Activated CD4-positive, alpha-beta T cell treated with anti-CD3 and anti-CD28 coated beads for 36 hours (primary cell): ENCODE results near the gene OAS3. TPM values are rescaled to one million over a fixed set of nuclear protein-coding genes. Genes with fewer than 3 reads are reported as not detected.
"Not testable (repeated sequence)": the region's sequence is repeated elsewhere in the genome, so short reads cannot be mapped to it uniquely, and the experiment has no call there.

Experiments used
- ATAC-seq: fragments of 200-7000 bp; cut with Tn5 transposase; one replicate; pipeline ENCODE4 v1.10.0; 2021; ENCODE audit warnings: mild to moderate bottlenecking, moderate library complexity
- CTCF ChIA-PET: fragments of 350-600 bp; sonication (Branson Sonifier 250); formaldehyde crosslinking; loops from one replicate; lab custom pipeline; 2021; ENCODE audit warnings: antibody characterized with exemption; lab: Charles Lee
- POLR2A ChIA-PET: fragments of 350-600 bp; sonication (Branson Sonifier 250); formaldehyde crosslinking; loops from one replicate; lab custom pipeline; 2021; ENCODE audit warnings: antibody characterized with exemption, inconsistent platforms; lab: Charles Lee
- DNase-seq: peaks from one replicate; pipeline ENCODE4 v3.0.0-alpha.2; 2020
- H3K27ac Mint-ChIP-seq: one replicate; pipeline ENCODE4 v1.8.0; 2021; ENCODE audit warnings: mixed read lengths
- H3K27me3 Mint-ChIP-seq: one replicate; pipeline ENCODE4 v1.8.0; 2021; ENCODE audit warnings: mixed read lengths
- H3K36me3 Mint-ChIP-seq: one replicate; pipeline ENCODE4 v1.8.0; 2021; ENCODE audit warnings: low read depth, mixed read lengths
- H3K4me1 Mint-ChIP-seq: one replicate; pipeline ENCODE4 v1.8.0; 2021; ENCODE audit warnings: mixed read lengths
- H3K4me3 Mint-ChIP-seq: one replicate; pipeline ENCODE4 v1.8.0; 2021; ENCODE audit warnings: mild to moderate bottlenecking, moderate library complexity, mixed read lengths
- H3K9me3 Mint-ChIP-seq: one replicate; pipeline ENCODE4 v1.8.0; 2021; ENCODE audit warnings: low read depth, mixed read lengths
- intact Hi-C, 2 experiments: fragments of 100-400 bp; cut with DNase I in 1 of 2; cut with micrococcal nuclease in 1 of 2; formaldehyde crosslinking; loops; one replicate each; pipeline versions ENCODE4 v1.14.2 to v1.15.1; 2022 to 2024; cut with DNase I, micrococcal nuclease
- total RNA-seq, 2 experiments: library from RNA; stranded (reverse); gene quantifications; one replicate each; pipeline ENCODE4 v1.2.3, GENCODE V29; 2021

Gene OAS3
- total RNA-seq, 2 experiments from 2014 or later: 32.1 to 35.3 TPM

DNA sequence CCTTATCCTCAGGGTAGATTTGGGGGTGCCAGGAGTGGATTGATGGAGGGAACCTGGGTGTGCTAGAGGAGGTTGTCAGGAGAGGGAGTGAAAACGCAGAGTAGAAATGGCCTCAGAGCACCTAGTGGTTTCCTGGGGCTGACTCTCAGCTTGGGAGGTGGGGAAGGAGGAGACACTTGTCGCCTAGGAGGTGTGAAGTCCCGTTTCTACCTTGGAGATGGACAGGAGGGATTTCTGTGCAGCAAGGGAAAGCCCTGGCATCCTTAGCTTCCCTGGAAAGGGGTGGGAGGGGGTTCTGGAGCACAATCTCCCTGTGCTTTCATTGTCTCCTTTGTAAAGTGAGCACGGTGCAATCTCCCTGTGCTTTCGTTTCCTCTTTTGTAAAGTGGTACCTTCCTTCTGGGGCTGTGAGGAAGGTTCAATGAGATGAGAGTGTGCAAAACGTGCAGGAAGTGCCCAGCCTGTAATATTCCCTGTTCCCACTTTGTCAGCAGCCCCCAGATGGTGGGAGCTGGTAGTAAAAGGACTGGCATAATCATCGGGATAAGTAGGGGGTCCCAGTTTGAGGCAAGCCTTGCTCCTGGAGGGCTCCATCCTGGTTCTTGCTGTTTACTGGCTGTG is 1.6 kb downstream of the OAS3 start:
- no peaks in the 10 kb centered on the region for H3K27me3 Mint-ChIP-seq
- H3K27ac Mint-ChIP-seq: peak overlapping the region; percentile 52
- POLR2A ChIA-PET: no interaction called here
- intact Hi-C loops: loop anchor here in 1 of 2 experiments (2.0 kb wide), 1 partner anchor 33 kb away; the partner anchor contains the start of gene OAS1
- CTCF ChIA-PET: interaction anchor here (1.1 kb wide), 1 partner anchor 39 kb away, joined by 3 read pairs; the partner anchor contains the start of gene OAS2
- H3K4me3 Mint-ChIP-seq: peak overlapping the region; percentile 78
- DNase-seq: peak; percentile 30
- H3K9me3 Mint-ChIP-seq: peaks cover 2% of the 10 kb centered on the region
- H3K36me3 Mint-ChIP-seq: peaks cover 2% of the 10 kb centered on the region
- peaks cover 34% of the 10 kb centered on the region for H3K4me1 Mint-ChIP-seq
- ATAC-seq: peak; percentile 34

DNA sequence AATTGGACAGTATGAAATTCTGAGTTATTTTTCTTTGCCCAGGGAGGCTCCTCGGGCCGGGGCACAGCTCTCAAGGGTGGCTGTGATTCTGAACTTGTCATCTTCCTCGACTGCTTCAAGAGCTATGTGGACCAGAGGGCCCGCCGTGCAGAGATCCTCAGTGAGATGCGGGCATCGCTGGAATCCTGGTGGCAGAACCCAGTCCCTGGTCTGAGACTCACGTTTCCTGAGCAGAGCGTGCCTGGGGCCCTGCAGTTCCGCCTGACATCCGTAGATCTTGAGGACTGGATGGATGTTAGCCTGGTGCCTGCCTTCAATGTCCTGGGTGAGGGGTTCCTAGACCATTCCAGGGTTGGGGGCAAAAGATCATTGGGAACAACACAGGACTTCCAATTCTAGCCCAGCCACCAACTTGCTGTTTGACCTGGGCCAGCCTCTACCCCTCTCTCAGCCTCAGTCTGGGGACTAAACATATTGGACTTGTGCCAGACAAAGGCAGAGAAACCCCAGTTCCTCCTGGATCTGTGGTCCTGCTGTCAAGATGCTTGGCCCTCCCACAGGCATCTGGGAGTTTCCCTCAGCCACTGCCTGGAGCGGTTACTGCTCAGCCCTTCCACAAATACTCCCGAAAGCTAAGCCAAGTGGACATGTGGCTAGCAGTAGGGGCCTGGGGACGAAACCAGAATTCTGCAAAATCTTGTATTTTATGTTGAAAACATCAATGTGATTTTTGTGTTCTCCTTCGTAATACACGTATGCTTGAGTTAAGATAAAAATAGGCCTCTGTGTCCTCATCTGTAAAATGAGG is 3.5 kb downstream of the OAS3 start:
- Mint-ChIP-seq H3K4me1 (peaks cover 33% of the 10 kb centered on the region), H3K9me3 (no peaks in the 10 kb centered on the region), H3K36me3 (peaks cover 13% of the 10 kb centered on the region), H3K4me3 (no peak overlapping the region), H3K27me3 (no peaks in the 10 kb centered on the region), H3K27ac (no peak overlapping the region)
- POLR2A ChIA-PET: no interaction called here
- ATAC-seq: no peak
- intact Hi-C loops: no loop called here
- CTCF ChIA-PET: no interaction called here
- no peak for DNase-seq

DNA sequence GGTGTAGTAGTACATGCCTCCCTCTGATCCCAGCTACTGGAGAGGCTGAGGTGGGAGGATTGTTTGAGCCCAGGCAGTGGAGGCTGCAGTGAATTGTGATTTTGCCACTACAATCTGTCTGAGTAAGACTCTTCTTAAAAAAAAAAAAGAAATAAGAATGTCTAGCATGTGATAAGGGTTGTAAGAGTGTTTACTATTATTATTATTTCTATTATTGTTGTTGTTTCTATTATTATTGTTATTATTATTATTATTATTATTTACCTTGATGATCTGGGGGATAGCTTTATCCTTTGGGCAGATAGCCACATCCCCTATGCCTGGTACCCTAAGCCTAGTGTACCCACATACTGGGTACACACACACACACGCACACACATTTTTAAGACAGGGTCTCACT is 4.3 kb downstream of the OAS3 start:
- Mint-ChIP-seq H3K4me1 (peaks cover 24% of the 10 kb centered on the region), H3K9me3 (no peaks in the 10 kb centered on the region), H3K27me3 (no peaks in the 10 kb centered on the region), H3K36me3 (peaks cover 21% of the 10 kb centered on the region), H3K27ac (no peak overlapping the region), H3K4me3 (no peak overlapping the region)
- DNase-seq (no peak), ATAC-seq (no peak)
- intact Hi-C loops: no loop called here
- POLR2A ChIA-PET: interaction anchor here (1.2 kb wide), 1 partner anchor 35 kb away, joined by 3 read pairs; the partner anchor contains the start of gene OAS2
- CTCF ChIA-PET: no interaction called here

DNA sequence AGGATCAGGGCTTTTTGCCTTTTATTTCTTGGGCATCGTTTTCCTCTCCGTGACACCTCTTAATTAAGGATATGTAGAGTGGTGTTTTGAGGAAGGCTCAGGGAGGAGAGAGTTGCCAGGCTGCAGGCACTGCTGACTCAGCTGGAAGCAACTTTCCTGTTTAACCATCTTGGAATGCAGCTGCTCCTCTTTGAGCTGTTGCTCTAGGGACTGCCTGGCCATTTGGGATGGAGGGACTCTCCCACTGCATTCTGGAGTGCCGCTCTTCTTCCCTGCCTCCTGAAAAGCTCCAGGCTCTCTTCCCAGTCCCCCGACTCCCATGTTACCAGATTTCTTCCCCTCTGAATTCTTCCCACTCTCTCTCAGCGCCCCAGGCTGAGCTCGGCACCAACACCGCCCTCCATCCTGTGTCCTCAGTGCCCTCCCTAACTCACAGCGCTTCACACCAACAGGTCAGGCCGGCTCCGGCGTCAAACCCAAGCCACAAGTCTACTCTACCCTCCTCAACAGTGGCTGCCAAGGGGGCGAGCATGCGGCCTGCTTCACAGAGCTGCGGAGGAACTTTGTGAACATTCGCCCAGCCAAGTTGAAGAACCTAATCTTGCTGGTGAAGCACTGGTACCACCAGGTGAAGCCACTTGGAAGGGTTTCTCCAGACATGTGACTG is 5.9 kb downstream of the OAS3 start:
- no peak for DNase-seq
- ChIA-PET POLR2A (interaction anchor here (1.2 kb wide), 1 partner anchor 34 kb away, joined by 3 read pairs; the partner anchor contains the start of gene OAS2), CTCF (interaction anchor here (0.7 kb wide), 1 partner anchor 204 kb away, joined by 3 read pairs; no protein-coding TSS in a partner anchor)
- Mint-ChIP-seq H3K4me3 (no peak overlapping the region), H3K27ac (no peak overlapping the region), H3K4me1 (peaks cover 14% of the 10 kb centered on the region), H3K9me3 (no peaks in the 10 kb centered on the region), H3K36me3 (peaks cover 21% of the 10 kb centered on the region), H3K27me3 (no peaks in the 10 kb centered on the region)
- ATAC-seq: no peak
- intact Hi-C loops: no loop called here

DNA sequence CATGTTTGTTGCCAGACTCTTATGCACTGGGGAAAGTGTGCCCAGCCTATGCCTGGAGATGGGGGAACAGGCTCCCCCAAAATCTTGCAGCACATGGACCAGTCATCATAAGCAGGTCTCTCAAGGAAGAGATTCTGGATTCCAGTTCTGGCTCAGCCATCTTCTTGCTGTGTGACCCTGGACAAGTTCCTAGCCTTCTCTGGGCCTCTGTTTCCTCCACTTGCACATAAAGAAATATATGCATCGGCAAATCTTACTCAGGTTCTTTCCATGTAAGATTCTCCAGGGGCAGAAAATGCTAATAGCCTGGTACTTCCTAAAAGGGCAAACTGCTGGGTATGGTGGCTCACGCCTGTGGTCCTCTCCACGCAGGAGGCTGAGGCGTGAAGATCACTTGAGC is 7.2 kb downstream of the OAS3 start:
- peaks cover under 1% of the 10 kb centered on the region for H3K4me1 Mint-ChIP-seq
- DNase-seq (no peak), ATAC-seq (no peak)
- POLR2A ChIA-PET: no interaction called here
- H3K27ac Mint-ChIP-seq: no peak overlapping the region
- no peak overlapping the region for H3K4me3 Mint-ChIP-seq
- no peaks in the 10 kb centered on the region for H3K9me3 Mint-ChIP-seq
- H3K27me3 Mint-ChIP-seq: no peaks in the 10 kb centered on the region
- CTCF ChIA-PET: no interaction called here
- peaks cover 26% of the 10 kb centered on the region for H3K36me3 Mint-ChIP-seq
- intact Hi-C loops: no loop called here

DNA sequence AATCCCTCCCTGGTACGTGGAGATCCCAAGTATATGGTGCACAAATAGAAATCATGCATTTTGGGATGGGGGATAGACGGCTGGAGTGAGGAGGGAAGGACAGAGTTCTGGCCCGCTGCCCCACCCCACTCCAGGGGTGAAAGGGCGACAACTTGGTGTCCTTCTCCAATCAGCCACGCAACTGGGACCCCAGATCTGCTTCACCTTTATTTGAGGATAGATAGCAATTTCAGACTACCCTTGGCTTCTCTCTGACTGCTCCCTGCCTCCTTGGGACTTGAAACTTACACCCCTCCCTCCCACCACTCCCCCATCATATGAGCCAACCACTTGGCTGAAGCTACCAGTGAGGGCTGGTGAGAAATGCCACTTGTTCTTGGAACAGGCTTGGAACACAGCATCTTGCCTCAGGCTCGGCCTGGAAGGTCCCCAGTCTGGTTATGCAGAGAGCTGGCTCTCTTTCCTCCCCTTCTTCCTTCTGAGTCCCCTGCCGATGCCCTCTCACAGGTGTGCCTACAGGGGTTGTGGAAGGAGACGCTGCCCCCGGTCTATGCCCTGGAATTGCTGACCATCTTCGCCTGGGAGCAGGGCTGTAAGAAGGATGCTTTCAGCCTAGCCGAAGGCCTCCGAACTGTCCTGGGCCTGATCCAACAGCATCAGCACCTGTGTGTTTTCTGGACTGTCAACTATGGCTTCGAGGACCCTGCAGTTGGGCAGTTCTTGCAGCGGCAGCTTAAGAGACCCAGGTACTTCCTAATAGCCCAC is 8.1 kb downstream of the OAS3 start:
- peaks cover 35% of the 10 kb centered on the region for H3K36me3 Mint-ChIP-seq

DNA sequence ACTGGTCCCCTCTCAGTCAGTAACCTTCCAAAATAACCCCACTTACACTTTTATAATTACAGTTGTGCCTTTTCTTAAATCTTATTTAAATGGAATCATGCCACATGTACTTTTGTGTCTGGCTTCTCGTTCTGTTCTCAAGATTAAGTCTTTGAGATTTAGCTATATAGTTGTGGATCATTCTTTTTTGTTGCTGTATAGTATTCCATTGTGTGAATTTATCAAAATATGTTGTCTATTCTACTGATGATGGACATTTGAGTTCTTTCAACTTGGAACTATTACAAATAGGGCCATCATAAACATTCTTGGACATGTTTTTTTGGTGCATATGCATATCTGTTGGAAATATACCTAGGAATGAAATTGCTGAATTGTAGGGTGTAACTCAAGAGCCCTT is 9.0 kb downstream of the OAS3 start:
- H3K36me3 Mint-ChIP-seq: peaks cover 43% of the 10 kb centered on the region
- H3K27ac Mint-ChIP-seq: no peak overlapping the region
- H3K27me3 Mint-ChIP-seq: no peaks in the 10 kb centered on the region
- intact Hi-C loops: no loop called here
- ChIA-PET CTCF (interaction anchor here (0.7 kb wide), 1 partner anchor 103 kb away, joined by 3 read pairs; no protein-coding TSS in a partner anchor), POLR2A (no interaction called here)
- H3K4me3 Mint-ChIP-seq: no peak overlapping the region
- H3K9me3 Mint-ChIP-seq: peaks cover 2% of the 10 kb centered on the region
- ATAC-seq (no peak), DNase-seq (no peak)
- no peaks in the 10 kb centered on the region for H3K4me1 Mint-ChIP-seq

More for the DNA sequence above, 8.1 kb downstream of the OAS3 start:
- Mint-ChIP-seq H3K27ac (no peak overlapping the region), H3K27me3 (no peaks in the 10 kb centered on the region), H3K4me1 (no peaks in the 10 kb centered on the region), H3K9me3 (no peaks in the 10 kb centered on the region), H3K4me3 (no peak overlapping the region)
- ATAC-seq (no peak), DNase-seq (no peak)
- intact Hi-C loops: no loop called here
- ChIA-PET POLR2A (no interaction called here), CTCF (no interaction called here)

DNA sequence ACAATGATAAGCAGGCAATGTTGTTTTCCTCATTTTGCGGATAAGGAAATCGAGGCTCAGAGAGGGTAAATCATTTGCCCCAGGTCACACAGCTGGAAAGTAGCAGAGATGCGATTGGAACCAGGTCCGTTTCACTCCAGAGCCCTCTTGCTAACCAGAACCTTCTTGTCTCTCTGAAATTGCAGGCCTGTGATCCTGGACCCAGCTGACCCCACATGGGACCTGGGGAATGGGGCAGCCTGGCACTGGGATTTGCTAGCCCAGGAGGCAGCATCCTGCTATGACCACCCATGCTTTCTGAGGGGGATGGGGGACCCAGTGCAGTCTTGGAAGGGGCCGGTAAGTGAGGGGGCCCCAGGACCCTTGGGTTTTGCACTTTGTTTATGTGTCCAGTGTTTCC is 9.5 kb downstream of the OAS3 start:
- Mint-ChIP-seq H3K9me3 (peaks cover 5% of the 10 kb centered on the region), H3K4me1 (no peaks in the 10 kb centered on the region), H3K36me3 (peaks cover 47% of the 10 kb centered on the region), H3K27me3 (no peaks in the 10 kb centered on the region), H3K27ac (no peak overlapping the region), H3K4me3 (no peak overlapping the region)
- no peak for DNase-seq
- no peak for ATAC-seq
- ChIA-PET CTCF (interaction anchor here (0.7 to 1.0 kb wide), 2 partner anchors 30 to 103 kb away, joined by 3 read pairs; partner anchors contain the start of gene OAS2), POLR2A (no interaction called here)
- intact Hi-C loops: no loop called here

DNA sequence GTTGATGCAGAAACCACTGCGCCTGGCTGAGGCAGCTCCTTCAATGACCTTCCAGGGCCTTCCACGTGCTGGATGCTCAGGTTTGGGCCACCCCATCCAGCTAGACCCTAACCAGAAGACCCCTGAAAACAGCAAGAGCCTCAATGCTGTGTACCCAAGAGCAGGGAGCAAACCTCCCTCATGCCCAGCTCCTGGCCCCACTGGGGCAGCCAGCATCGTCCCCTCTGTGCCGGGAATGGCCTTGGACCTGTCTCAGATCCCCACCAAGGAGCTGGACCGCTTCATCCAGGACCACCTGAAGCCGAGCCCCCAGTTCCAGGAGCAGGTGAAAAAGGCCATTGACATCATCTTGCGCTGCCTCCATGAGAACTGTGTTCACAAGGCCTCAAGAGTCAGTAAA is 10.5 kb downstream of the OAS3 start:
- Mint-ChIP-seq H3K4me1 (no peaks in the 10 kb centered on the region), H3K27ac (no peak overlapping the region), H3K4me3 (no peak overlapping the region), H3K27me3 (no peaks in the 10 kb centered on the region), H3K9me3 (peaks cover 7% of the 10 kb centered on the region), H3K36me3 (peaks cover 51% of the 10 kb centered on the region)
- no peak for DNase-seq
- ATAC-seq: no peak
- ChIA-PET CTCF (no interaction called here), POLR2A (no interaction called here)
- intact Hi-C loops: no loop called here

DNA sequence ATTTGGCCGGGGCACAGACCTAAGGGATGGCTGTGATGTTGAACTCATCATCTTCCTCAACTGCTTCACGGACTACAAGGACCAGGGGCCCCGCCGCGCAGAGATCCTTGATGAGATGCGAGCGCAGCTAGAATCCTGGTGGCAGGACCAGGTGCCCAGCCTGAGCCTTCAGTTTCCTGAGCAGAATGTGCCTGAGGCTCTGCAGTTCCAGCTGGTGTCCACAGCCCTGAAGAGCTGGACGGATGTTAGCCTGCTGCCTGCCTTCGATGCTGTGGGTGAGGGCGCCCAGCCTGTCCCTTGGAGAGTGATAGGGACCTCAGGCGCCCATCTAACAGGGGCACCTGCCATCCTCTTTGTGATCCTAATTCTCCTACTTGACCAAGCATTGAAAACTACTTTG is 12.4 kb downstream of the OAS3 start:
- CTCF ChIA-PET: interaction anchor here (1.2 kb wide), 1 partner anchor 27 kb away, joined by 3 read pairs; the partner anchor contains the start of gene OAS2
- no peak for DNase-seq
- H3K4me1 Mint-ChIP-seq: no peaks in the 10 kb centered on the region
- POLR2A ChIA-PET: interaction anchor here (0.5 kb wide), 1 partner anchor 518 kb away, joined by 4 read pairs; no protein-coding TSS in a partner anchor
- peaks cover 7% of the 10 kb centered on the region for H3K9me3 Mint-ChIP-seq
- intact Hi-C loops: no loop called here
- H3K36me3 Mint-ChIP-seq: peaks cover 52% of the 10 kb centered on the region
- H3K4me3 Mint-ChIP-seq: no peak overlapping the region
- H3K27me3 Mint-ChIP-seq: no peaks in the 10 kb centered on the region
- ATAC-seq: no peak
- no peak overlapping the region for H3K27ac Mint-ChIP-seq

DNA sequence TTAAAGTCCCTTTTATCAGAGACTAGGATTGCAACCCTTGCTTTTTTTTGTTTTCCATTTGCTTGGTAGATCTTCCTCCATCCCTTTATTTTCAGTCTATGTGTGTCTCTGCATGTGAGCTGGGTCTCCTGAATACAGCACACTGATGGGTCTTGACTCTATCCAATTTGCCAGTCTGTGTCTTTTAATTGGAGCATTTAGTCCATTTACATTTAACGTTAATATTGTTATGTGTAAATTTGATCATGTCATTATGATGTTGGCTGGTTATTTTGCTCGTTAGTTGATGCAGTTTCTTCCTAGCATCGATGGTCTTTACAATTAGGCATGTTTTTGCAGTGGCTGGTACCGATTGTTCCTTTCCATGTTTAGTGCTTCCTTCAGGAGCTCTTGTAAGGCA is 18.9 kb downstream of the OAS3 start:
- H3K27ac Mint-ChIP-seq, intact Hi-C loops, CTCF ChIA-PET, POLR2A ChIA-PET, H3K4me3 Mint-ChIP-seq, DNase-seq, H3K27me3 Mint-ChIP-seq, ATAC-seq: not testable (repeated sequence)
- H3K9me3 Mint-ChIP-seq: peaks cover 14% of the 10 kb centered on the region
- peaks cover 65% of the 10 kb centered on the region for H3K36me3 Mint-ChIP-seq
- peaks cover 11% of the 10 kb centered on the region for H3K4me1 Mint-ChIP-seq
